ENCODE measurements around the gene ACTL8. TPM values are rescaled to one million over a fixed set of nuclear protein-coding genes. Genes with fewer than 3 reads are reported as not detected.

ACTL8 gene
- total and polyA plus RNA-seq, 8 donors = not detected

DNA sequence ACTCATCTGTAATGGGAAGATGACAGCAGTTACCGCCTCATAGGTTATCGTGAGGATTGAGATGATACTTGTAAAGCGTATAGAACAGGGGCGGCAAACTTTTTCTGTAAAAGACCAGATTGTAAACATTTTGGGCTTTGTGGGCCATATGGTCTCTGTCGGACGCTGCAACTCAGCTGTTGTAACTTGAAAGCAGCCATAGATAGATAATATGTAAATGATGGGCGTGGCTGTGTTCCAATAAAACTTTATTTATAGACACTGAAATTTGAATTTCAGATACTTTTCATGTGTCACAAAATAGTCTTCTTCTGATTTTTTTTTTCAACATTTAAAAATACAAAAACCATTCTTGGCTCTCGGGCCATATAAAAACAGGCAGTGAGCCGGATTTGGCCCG is 15.8 kb downstream of the ACTL8 start:
- ATAC-seq = no peak
- TF ChIP-seq, protein P1, sequence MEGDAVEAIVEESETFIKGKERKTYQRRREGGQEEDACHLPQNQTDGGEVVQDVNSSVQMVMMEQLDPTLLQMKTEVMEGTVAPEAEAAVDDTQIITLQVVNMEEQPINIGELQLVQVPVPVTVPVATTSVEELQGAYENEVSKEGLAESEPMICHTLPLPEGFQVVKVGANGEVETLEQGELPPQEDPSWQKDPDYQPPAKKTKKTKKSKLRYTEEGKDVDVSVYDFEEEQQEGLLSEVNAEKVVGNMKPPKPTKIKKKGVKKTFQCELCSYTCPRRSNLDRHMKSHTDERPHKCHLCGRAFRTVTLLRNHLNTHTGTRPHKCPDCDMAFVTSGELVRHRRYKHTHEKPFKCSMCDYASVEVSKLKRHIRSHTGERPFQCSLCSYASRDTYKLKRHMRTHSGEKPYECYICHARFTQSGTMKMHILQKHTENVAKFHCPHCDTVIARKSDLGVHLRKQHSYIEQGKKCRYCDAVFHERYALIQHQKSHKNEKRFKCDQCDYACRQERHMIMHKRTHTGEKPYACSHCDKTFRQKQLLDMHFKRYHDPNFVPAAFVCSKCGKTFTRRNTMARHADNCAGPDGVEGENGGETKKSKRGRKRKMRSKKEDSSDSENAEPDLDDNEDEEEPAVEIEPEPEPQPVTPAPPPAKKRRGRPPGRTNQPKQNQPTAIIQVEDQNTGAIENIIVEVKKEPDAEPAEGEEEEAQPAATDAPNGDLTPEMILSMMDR (IDR thresholded peaks at IDR 0.05) = no peak
- H3K4me3 ChIP-seq = no peak overlapping the region
- H3K36me3 ChIP-seq = no peaks in the 10 kb centered on the region
- H3K27ac ChIP-seq = no peak overlapping the region
- no peak for FAIRE-seq
- intact Hi-C loops (cut with DNase I) = no loop called here
- no peak for DNase-seq
- H3K4me1 ChIP-seq = no peaks in the 10 kb centered on the region
- WGBS, 2 donors = 86 to 93% methylated on average over 10 of the region's 10 CpGs
- H3K9me3 ChIP-seq = no peaks in the 10 kb centered on the region
- no peaks in the 10 kb centered on the region for H3K27me3 ChIP-seq

DNA sequence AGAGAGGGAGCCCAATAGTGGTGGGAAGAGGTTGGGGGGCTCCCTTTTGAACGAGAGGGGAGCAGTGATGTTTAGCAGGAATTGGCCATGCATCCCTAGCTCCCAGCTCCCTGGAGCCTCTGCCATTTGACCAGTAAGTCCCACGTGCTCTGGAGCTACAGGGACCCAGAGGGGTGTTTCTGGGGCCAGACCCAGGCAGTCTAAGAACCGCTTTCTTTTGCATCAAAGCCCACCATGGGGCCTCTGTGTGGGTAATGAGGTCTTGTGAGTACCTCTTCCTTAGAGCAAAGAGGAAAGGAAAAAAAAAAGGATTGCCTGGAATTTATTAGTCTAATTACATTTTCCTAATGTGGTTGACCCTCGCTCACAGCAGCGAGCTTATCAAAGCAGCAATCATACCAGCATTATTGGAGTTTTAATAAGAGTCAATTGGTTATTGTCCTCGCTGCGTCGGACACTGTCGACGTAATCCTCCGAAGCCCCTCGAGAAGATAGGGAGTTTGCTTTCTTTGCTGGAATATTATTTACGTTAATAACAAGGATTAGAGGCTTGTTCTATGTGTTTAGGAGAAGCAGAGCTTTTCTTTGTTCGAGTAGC is 17.6 kb downstream of the ACTL8 start:
- WGBS, 2 donors = 61 to 69% methylated on average over 14 of the region's 14 CpGs
- Histone ChIP-seq H3K27ac (no peak overlapping the region), H3K9me3 (no peaks in the 10 kb centered on the region), H3K4me3 (no peak overlapping the region), H3K4me1 (no peaks in the 10 kb centered on the region), H3K36me3 (no peaks in the 10 kb centered on the region), H3K27me3 (no peaks in the 10 kb centered on the region)
- ATAC-seq (no peak), FAIRE-seq (no peak), DNase-seq (no peak)
- TF ChIP-seq, protein P1 (IDR thresholded peaks at IDR 0.05) = no peak
- intact Hi-C loops (cut with DNase I) = no loop called here

DNA sequence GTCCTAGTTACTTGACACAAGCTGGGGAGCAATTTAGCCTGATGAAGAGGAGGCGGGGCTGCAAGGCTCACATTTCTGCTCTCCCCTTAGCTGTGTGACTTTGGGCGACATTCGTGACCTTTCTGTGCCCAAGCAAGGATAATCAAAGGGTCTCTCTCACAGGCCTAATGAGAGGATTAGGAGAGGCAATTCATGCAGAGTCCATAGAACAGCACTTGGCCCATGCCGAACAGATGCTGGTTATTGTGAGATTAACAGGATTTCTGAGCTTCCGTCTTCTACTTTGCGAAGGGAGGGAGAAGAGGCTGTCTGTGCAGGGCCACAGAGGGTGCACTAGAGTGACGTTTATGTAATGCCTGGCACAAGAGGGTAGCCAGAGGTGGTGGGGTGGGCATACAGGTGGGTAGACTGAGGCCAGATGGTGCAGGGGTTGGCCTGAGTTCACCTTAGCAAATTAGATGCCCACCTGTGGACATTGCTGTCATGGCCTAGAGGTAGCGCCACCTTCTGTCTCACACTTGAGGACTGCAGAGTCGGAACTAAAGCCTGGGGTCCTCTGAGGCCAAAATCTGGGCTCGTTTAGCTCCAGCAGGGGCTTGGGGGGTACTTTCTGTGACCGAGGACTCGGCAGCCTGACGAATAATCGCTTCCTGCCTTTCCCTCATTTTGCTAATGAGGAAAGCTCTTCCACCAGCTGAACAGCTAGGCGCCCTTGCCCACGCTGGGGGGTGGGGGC is 18.6 kb downstream of the ACTL8 start:
- TF ChIP-seq, protein P1 (IDR thresholded peaks at IDR 0.05) = no peak
- intact Hi-C loops (cut with DNase I) = no loop called here
- FAIRE-seq (no peak), DNase-seq (no peak), ATAC-seq (no peak)
- Histone ChIP-seq H3K27me3 (no peaks in the 10 kb centered on the region), H3K27ac (no peak overlapping the region), H3K36me3 (no peaks in the 10 kb centered on the region), H3K4me1 (no peaks in the 10 kb centered on the region), H3K9me3 (no peaks in the 10 kb centered on the region), H3K4me3 (no peak overlapping the region)
- 63 to 70% methylated on average over 16 of the region's 16 CpGs for WGBS, 2 donors

DNA sequence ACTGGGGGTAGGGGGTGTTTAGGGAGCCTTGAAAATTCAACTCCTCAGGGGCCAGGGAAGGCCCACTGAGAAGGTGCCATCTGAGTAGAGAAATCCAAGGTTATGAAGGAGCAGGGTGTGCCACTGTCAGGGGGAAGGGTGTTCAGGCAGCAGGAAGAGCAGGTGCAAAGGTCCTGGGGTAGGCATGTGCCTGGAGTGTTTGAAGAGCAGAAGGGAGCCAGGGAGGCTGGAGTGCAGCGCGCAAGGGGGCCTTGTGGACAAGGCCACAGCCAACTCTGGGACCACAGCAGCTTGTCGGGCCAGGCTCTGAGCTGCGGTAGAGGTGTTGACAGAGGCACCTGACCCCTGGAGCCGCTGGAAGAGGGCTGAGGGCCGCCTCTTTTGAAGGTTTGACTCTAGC is 19.3 kb downstream of the ACTL8 start:
- intact Hi-C loops (cut with DNase I) = no loop called here
- H3K36me3 ChIP-seq = no peaks in the 10 kb centered on the region
- no peak overlapping the region for H3K4me3 ChIP-seq
- H3K27me3 ChIP-seq = no peaks in the 10 kb centered on the region
- no peaks in the 10 kb centered on the region for H3K9me3 ChIP-seq
- no peak overlapping the region for H3K27ac ChIP-seq
- ATAC-seq = no peak
- no peak for FAIRE-seq
- no peaks in the 10 kb centered on the region for H3K4me1 ChIP-seq
- no peak for DNase-seq
- TF ChIP-seq, protein P1 (IDR thresholded peaks at IDR 0.05) = no peak
- 88 to 97% methylated on average over 6 of the region's 6 CpGs for WGBS, 2 donors

DNA sequence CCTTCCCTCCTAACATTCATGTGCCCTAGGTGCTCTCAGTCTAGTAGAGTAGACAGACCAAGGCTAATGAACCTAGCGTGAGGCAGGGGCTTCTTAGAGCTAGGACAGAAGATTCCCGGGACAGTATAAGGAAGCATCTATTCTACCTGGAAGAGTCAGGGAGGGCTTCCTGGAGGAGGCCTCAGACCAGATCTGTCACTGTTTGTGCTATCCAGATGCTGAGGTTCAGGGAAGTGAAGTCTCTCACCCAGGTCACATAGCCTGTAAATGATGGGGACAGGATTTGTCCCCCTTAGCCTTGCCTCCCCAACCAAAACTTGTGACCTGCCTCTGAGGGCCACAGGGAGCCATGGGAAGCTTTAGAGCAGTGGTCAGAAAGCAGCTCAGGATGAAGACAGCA is 20.7 kb downstream of the ACTL8 start:
- no peaks in the 10 kb centered on the region for H3K4me1 ChIP-seq
- ATAC-seq = no peak
- H3K9me3 ChIP-seq = no peaks in the 10 kb centered on the region
- TF ChIP-seq, protein P1 (IDR thresholded peaks at IDR 0.05) = no peak
- no peaks in the 10 kb centered on the region for H3K27me3 ChIP-seq
- H3K4me3 ChIP-seq = no peak overlapping the region
- intact Hi-C loops (cut with DNase I) = no loop called here
- FAIRE-seq = no peak
- DNase-seq = no peak
- whole genome bisulfite sequencing, 2 donors = 85 to 94% methylated on average over 2 of the region's 2 CpGs
- no peak overlapping the region for H3K27ac ChIP-seq
- H3K36me3 ChIP-seq = no peaks in the 10 kb centered on the region
